ENCODE results near the gene PRKACB.
"Not testable (repeated sequence)": the region's sequence is repeated elsewhere in the genome, so short reads cannot be mapped to it uniquely, and the experiment has no call there.

The PRKACB gene

DNA sequence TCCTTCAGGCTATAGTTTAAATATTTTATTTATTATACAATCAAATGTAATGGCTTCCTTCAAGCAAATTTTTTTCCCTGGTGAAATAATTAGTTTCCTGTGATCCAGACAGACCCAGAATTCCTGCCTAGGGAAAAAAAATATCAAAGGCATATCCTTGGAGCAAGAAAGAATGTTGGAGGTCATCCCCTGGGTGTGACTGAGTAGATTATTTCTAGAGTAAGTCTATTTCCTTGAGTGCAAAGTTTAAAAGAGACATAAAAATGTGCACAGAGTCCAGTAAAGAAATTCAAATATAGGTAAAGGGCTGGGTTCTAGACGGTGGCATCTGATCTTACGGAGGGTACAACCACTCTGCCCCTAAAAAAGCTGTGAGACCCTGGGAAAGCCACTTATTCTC is 125.2 kb downstream of the PRKACB start:
- DNase-seq (ENCODE audit: low spot score): no peak

DNA sequence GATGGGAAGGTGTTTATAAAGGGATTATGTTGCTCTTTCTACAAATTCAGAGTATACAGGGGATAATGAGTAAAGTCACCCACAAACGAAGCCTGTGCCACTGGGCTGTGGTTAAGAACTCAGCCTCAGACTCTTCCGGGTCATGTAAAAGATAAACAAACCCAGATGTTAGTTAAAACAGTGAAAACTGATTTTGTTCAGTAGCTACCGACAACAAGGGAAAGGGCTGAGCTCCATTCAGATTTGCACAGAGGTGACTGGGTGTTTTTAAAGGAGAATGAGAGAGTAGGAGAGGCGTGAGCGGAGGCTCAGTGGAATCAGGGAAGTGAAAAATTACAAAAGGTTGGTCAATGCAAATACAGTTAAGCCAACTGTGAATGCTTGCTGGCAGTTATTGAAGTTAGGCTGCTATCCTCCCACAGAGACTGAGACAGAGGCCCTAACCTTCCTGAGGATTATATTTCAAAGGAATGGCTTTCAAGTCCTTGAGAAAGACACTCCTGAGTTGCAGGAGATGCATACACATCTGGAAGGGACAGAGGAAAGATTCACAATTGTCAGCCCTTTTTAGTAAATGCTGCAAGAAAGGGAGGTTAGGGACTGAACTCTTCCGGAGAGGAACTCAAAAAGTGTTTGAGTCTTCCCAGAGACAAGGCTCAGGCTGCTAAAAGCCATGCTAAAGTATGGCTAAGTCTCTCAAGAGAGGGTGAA is 127.5 kb downstream of the PRKACB start:
- no peak for DNase-seq (ENCODE audit: low spot score)

DNA sequence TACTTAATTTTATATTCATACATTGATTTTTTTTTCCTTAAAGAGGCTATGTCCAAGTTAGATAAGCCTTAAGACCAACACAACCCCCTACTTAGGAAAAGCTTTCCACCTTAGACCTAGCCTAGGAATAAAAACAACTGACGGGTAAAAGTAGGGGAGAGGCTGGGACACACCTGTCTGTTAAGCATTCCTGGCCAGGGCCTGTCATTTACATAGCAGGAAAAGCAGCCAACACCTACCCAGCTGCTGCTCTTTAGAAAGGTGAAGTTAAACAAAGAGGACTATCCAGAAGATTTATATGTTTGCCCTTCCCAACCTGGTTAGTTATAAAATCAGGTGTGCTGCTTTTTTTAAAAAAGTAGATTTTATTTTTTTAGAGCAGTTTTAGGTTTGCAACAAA is 128.3 kb downstream of the PRKACB start:
- DNase-seq (ENCODE audit: low spot score): no peak

DNA sequence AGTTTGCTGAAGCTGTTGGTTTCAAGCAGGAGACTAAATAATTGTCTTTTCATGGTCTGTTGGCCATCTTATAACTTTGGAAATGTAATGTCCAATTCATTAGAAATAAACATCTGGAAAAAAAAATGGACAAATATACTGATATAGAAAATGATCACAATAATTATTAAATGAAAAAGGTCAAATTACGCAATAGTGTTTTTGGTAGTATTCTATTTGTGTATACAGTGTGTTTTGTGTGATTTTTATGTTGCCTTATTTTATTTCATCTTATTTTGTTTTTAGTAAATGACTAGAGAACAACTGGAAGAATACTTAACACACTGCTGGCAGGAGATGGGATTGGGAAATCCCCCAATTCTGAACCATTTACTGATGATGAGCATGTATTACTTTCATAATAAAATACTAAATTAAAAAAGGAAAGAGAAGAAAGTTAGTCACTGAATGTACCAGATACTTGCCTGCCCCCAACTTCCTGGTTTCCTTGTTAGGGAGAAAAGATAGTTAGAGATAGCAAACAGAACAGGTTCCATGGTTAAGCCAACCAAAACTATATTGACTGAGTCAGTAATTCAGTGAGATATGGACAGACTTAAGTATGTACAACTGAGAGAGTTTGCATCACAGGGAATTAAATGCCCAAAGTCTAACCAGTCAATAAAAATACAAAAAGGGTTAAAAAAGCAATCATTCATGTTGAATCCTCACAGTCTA is 133.4 kb downstream of the PRKACB start:
- no peak for DNase-seq (ENCODE audit: low spot score)

DNA sequence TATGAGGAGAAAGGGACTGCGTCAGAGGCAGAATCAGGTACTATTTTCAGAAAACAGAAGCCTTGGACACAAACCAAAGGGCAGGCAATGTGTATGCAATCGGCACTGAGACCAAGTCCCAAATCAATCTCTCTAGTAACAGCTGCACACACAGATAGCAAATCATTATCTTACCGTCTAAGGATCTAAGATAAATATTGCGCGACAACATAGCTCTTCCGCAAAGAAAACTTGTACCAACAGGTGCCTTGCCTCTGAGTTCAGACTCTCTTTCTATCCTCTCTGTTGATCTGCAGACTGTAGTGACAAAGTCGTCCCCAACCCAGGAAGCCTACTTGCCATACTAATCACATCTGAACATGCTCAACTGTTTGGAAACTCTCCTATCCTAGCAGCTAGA is 134.8 kb downstream of the PRKACB start:
- no peak for DNase-seq (ENCODE audit: low spot score)

DNA sequence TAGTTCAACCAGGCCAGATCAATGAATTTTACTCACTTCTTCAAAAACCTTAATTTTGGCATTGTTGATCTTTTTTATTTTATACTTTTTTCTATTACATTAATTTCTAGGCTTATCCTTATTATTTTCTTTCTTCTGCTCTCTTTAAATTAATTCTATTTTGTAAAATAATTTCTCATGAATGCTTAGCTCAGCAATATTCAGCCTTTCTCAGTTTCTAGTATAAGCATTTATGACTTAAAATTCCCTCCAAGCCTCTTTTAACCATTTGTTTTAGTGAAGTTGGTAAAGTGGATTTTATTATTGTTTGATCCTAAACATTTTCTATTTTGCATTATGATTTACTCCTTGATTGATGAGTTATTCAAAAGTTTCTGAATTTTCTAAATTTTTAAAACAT is 136.8 kb downstream of the PRKACB start:
- DNase-seq (ENCODE audit: low spot score): no peak

DNA sequence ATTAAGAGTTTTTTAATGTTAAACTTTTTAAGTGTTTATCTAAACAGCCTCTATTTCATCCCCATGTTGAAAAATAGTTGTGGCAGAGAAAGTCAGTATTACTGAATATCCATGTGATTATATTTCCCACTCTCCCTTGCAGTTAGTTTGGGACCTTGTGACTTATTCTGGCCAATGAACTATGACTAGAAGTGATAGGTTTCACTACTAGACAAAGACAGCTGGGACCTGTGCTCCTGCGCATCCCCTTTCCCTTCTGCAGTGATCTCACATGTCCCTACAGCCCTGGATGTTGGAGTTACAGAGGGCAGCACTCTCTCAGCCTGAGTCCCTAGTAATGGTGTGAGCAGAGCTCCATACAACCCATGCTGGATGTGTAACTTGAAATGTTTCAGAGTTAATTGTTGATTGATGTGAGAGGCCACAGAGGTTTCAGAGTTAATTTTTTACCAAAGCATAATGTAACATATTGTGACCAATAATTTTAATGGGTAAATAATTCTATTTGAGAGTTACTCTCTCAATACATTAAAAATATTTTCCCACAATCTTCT is 138.8 kb downstream of the PRKACB start:
- DNase-seq (ENCODE audit: low spot score): no peak

DNA sequence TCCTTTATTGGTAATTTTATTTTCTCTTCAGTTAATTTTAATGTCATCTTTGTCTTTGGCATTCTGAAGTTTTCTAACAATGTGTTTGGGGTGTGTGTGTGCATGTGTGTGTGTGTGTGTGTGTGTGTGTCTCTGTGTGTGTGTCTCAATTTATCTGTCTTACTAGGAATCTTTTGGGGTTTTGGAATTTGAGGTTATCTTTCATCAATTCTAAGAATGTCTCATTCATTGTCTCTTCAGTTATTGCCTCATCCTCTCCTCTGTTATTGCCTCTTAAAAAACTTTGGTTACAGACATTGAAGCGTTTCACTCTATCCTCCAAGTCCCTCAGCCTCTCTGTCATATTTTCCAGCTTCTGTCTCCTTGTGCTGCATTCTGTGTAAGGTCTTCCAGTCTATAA is 139.3 kb downstream of the PRKACB start:
- DNase-seq (ENCODE audit: low spot score): no peak

DNA sequence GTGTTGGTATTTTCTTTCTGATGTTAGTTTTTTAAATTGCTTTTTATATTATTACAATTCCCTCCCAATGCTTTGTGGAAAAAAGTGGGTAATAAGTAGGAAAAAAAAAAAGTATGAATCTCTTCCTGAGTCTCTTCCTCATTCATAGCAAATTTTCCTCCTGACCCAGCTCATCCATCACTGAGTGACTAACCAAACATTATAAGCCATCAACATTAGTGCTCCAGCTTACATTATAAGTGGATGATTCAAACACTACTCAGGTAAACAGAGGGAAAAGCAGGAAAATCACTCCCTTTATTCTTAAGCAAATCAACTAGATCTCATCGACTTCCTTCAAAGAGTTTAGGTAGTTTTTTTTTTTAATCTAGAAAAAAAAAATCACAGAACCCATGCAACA is 142.0 kb downstream of the PRKACB start:
- DNase-seq (ENCODE audit: low spot score): no peak

DNA sequence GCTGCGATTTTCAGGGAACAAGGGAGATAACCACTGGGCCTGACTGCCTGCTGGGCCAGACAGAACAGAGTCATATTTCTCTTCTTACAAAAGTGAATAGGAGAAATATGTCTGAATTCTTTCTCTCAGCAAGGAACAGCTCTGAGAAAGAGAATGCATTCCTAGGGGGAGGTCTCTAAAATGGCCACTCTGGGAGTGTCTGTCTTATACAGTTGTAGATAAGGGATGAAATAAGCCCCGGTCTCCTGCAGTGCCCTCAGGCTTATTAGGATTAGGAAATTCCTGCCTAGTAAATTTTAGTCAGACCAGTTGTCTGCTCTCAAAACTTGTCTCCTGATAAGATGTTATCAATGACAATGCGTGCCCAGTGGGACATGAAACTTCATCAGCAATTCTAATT is 143.3 kb downstream of the PRKACB start:
- not testable (repeated sequence) for DNase-seq (ENCODE audit: low spot score)

All from CD4-positive, alpha-beta T cell treated with Interleukin-15 for 4 hours (primary cell).